Frontal cortex (tissue), 4 donors: ENCODE data around the gene NOVA2. TPM values are rescaled to one million over a fixed set of nuclear protein-coding genes. Genes with fewer than 3 reads are reported as not detected.
A peak's percentile ranks its signal among the peaks of the same experiment; 100 is the strongest.

Source experiments
- DNase-seq, 2 donors: peaks; one replicate each; pipeline ENCODE4 v3.0.0; 2012; ENCODE audit warnings: low spot score in 2 of 2
- FAIRE-seq: peaks from 2 replicates; lab custom pipeline; 2012; peaks lifted over from hg19 to GRCh38; lab: Jason Lieb, UNC
- total RNA-seq: library from RNA; depleted of rRNA; stranded (reverse); fragments of >200 nt; gene quantifications from one replicate; pipeline ENCODE4 v1.2.3, GENCODE V29; 2014
- donor health status: control.
- donor health status: control.
- donor health status: control.

NOVA2 gene
- total RNA-seq: 8.6 TPM

- DNase-seq (peak; percentile 84 to 94), FAIRE-seq (no peak)
These were observed at the start of gene NOVA2 for GRCh38 chr19:45973553-45974338. Gene NOVA2 (minus strand): TSS chr19:45973865. CDS start chr19:45973351, 514 bp downstream.

- FAIRE-seq (no peak), DNase-seq (no peak)
These were observed 49.7 kb upstream of the NOVA2 start for GRCh38 chr19:46023311-46023779.

- DNase-seq (no peak), FAIRE-seq (no peak)
These were observed 49.0 kb upstream of the NOVA2 start, which contains the start of gene PGLYRP1 for GRCh38 chr19:46022431-46023310. Gene PGLYRP1 (minus strand): TSS chr19:46023053. CDS start chr19:46023021, 32 bp downstream.

GRCh38 chr19:46022061-46022430, 48.4 kb upstream of the NOVA2 start:
- DNase-seq (no peak), FAIRE-seq (no peak)

GRCh38 chr19:46021531-46022041, 47.9 kb upstream of the NOVA2 start:
- DNase-seq (no peak), FAIRE-seq (no peak)

GRCh38 chr19:46020819-46021125, 47.1 kb upstream of the NOVA2 start:
- no peak for FAIRE-seq

GRCh38 chr19:46019270-46019669, 45.6 kb upstream of the NOVA2 start:
- DNase-seq (no peak), FAIRE-seq (no peak)

More at GRCh38 chr19:46020819-46021125, 47.1 kb upstream of the NOVA2 start:
- no peak for DNase-seq

- FAIRE-seq: no peak
- no peak for DNase-seq
These were observed 45.1 kb upstream of the NOVA2 start for GRCh38 chr19:46018729-46019251.

GRCh38 chr19:46017874-46018675, 44.4 kb upstream of the NOVA2 start:
- FAIRE-seq (no peak), DNase-seq (no peak)

- FAIRE-seq (no peak), DNase-seq (no peak)
These were observed 43.4 kb upstream of the NOVA2 start for GRCh38 chr19:46017095-46017429.

GRCh38 chr19:46016426-46017094, 42.9 kb upstream of the NOVA2 start:
- no peak for FAIRE-seq

GRCh38 chr19:46015687-46016425, 42.2 kb upstream of the NOVA2 start:
- DNase-seq: no peak

More at GRCh38 chr19:46016426-46017094, 42.9 kb upstream of the NOVA2 start:
- peak; percentile 86 to 92 for DNase-seq

GRCh38 chr19:46014941-46015686, 41.4 kb upstream of the NOVA2 start:
- DNase-seq (peak in 1 of 2 donors; percentile 63), FAIRE-seq (no peak)

More at GRCh38 chr19:46015687-46016425, 42.2 kb upstream of the NOVA2 start:
- FAIRE-seq: no peak

GRCh38 chr19:46014534-46014933, 40.9 kb upstream of the NOVA2 start:
- DNase-seq (no peak), FAIRE-seq (no peak)

GRCh38 chr19:46009530-46010510, 36.2 kb upstream of the NOVA2 start:
- no peak for FAIRE-seq
- peak; percentile 68 to 76 for DNase-seq

- FAIRE-seq (no peak), DNase-seq (no peak)
These were observed 32.7 kb upstream of the NOVA2 start for GRCh38 chr19:46006411-46006810.
